Putamen (tissue), 1 donor: ENCODE results near the gene ITPRID1.
"Not testable (repeated sequence)": the region's sequence is repeated elsewhere in the genome, so short reads cannot be mapped to it uniquely, and the experiment has no call there.

ENCODE experiments used
- DNase-seq: peaks from one replicate; pipeline ENCODE4 v3.0.0-alpha.2; 2016; ENCODE audit warnings: low spot score

The ITPRID1 gene

DNA sequence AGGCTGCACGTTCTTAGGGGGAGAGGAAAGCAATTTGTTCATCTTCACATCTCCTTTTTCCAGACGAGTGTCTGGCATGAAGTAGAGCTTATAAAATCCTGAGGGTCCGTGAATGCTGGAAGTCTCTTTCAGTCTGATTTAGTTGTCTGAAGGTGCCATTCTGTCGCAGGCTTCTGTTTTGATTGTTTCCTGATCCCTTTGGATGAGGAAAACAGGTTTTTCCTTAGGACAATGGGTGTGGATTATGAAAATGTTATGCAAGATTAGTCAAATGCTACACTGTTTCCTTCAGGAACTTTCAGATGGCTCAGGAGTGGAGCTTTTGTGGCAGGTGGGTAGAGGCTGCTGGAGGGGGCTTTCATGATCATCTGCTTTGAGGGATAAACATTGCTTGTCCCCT is at the start of gene ITPRID1:
Gene ITPRID1, plus strand, starts transcription at position 301 of the 400 bp plus-strand sequence. CDS start 38,935 bp downstream, outside the sequence.
- DNase-seq: no peak

DNA sequence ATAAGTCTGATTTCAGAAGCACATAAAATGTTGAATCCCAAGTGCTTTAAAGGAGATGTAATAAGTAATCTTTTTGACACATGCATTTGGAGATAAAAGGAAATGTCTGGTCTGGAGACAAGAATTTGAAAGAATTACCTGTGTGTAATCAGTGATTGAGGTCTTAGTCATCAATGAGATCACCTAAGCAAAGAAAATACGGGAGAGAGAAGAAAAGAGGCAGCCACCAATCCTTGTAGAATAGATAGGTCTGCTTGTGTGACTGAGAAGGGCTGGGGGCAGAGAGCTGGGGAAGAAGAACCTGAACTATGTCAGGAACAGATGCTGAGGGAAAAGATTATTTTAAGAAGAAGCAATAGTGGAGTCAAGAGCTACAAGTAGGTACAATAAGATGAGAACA is 49.3 kb upstream of the ITPRID1 start:
- no peak for DNase-seq

DNA sequence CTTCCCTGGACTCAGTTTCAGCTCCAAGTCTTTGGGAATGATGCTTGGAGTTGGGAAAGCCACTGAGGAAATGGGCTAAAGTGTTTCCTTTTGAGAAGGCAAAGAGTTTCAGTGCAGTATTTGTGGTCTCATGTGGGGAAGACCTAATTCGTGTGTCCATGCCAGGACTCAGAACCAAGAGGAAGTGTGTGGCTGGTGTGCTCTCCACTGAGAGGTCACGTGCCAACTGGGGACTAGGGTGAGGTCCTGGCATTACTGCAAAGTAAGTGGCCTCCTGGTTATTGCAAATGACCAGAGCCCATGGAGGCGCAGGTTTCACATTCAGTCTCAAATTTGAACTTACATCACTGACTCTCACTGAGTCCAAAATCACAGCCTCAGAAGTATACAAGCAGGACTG is 48.6 kb upstream of the ITPRID1 start:
- DNase-seq: no peak

DNA sequence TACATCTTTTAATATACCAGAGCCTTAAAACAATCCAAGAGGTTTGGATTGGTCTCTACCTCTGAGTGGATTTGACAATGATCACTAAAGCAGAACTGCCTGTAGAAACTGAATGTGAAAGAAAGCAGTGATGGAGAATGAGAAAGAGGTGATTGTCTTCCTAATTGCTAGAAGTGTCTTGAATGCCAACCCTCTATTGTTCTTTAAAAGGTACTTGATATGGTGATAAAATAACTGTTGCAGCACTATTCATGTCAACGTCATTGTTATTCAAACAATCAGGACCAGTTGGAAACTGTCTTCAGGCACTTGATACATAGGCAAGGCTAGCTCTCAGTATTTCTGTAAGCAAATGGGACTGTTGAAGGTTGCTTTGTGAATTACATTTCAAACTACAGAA is 47.9 kb upstream of the ITPRID1 start:
- no peak for DNase-seq

DNA sequence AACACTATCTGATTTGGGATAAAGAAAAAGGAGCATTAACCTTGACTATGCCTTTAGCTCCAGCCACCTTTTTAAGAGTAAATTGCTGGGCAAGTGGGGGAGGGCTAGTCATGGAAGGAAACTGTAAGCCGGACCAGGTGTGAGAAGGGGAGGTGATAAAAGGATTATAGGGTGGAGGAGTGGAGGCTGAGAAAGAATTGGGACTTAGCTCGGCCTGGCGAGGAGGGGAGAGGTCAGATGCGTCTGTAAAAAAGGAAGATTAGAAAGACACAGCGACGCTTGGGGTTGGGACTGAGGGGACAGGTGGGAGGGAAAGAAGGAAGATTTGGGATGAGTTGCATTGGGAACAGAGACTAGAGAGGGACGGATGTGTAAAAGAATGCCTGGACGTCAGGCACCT is 43.0 kb upstream of the ITPRID1 start:
- DNase-seq: not testable (repeated sequence)

DNA sequence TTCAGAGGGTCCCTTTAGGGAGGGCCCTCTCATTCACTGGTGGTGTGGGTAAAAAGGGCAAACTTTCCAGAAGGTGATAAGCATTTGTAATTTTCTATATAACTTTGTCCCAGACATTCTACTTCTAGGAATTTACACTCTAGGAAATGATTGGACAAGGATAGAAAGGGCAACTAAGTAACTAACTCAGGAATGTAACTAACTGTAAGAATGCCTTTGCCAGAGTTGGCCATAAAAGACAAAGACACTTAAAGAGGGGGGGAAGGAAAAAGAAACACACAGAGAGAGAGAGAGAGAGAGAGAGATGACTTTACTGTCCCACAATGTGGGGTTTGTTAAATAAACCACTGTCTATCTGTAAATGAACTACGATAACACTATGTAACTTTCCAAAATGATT is 38.5 kb upstream of the ITPRID1 start:
- DNase-seq: no peak

DNA sequence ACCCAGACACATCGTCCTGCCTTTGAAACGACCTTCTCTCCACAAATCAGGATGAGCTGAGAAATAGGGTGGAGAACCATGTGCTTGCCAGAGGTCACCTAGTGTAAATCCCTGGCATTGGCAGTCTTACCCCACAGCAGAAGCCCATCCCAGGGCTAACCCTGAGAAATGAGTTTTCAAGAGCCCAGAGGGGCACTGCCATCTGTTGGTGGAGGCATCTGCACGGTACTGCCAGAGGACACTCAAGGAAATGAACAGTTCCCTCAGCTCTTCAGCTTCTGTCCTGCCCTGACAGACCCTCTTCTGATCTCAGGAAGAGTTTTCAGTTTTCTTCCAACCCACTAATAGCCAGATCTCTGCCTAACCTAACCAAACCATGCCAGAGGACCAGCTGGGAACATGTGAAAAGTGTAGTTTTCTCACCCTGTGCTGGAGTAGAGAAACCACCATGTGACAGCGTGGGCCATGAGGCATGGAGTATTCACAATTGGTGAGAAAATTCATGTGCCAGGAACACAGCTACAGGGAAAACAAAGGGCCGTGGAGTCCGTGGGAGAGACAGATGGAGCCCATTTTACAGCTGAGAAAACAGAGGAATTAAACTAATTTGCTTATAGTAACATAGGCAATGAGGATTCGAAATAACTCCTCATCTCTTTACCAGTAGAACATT is 37.7 kb upstream of the ITPRID1 start:
- DNase-seq: no peak

DNA sequence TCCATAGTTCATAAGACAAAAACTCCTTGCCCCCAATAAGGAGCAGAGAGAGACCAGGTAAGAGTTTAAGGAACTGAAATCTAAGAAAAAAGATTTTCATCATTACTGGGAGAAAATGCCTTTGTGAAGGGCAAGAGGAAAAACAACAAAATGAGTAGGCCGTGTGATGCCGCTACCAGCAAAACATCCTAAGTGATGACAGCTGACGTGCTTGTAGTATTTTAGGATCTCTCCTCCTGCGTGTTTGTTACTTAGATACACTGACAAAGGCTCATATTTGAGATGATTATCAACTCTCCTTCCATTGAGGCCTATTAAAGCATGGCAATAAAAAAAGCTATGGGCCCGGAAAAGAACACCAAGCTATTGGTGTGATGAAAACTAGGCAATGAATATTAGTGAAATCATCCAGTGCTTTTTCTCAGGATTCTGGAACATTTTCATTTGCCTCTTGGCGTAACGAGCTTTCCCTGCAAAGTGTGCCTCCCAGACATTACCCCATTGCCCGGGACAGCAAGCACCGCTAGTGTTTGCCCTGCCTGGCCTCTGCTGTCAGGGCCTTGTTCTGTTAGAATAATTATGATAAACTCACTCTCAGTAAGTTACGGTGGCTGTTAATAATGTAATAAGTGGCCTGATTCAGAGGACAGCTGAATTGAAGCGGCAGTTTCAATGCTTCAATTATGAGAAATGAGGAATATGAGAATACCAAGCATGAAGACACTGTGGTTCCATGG is 36.8 kb upstream of the ITPRID1 start:
- DNase-seq: no peak

DNA sequence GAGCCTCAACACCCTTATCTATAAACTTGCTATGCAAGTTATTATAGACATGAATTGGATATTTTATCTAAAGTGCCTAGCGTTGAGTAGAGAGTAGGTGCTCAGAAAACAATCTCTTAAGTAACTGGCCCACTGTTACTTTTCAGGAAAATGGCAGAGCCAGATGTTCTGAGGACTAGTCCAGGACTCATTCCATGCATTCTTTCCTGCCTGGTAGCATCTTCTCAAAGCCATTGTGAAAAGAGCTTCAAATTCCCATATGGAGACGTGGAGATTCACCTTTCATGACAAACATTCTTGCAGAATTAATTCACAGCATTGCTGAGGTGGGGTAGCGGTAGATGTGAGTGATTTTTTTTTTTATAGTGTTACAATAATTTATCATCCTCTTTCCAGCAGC is 35.9 kb upstream of the ITPRID1 start:
- DNase-seq: no peak

DNA sequence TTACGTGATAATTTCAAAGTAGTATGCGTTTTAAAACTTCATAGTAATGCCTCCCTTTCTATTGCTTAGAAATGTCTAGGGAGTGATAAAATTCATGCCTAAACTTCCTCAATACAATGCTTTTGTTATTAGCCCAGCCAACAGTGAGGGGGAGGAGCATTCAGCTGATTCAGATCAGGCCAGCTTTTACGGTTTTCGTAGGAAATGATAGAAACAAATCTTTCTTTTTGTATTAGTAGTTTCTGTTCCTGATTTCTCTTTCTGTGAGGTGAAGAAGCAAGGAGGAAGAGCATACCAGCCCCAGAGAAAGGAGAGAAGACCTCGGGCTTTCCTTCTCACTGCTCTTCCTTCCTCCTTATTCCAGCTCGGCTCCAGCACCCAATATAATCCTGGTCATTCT is 35.2 kb upstream of the ITPRID1 start:
- peak; percentile 2 for DNase-seq

DNA sequence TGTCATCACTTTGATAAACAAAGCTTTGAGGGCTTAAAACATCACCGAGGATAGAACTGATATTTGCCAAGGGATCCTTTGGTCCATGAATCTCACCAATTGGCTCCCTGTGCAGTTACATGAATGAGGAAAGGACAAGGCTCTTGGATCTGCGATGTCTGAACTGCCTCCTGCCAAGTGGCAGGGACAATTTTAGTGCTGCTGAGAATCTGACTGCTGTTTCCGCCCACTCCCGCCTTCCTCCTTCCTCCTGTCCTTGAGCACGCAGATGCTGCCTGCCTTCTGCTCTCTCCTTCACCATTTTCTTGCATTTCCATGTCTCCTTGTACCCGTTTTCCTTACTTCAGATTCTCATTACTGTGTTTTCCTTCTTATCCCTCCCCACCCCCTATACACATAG is 26.8 kb upstream of the ITPRID1 start:
- DNase-seq: no peak

DNA sequence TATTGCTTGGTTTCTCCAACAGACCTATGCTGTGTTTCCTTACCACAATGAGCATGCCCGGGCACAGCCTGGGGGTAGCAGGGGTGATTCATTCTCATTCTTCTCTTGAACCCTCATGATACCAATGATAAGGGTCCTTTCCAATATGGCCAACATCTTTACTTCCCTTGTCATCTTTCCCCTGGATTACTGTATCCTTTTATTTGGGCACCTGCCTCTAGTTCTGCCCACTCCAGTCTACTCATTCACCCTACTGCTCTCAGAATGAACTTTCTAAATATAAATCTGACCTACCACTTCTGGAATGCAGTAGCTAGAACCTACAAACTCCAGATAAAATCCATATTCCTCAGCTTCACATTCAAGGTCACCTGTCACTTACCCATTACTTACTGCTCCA is 26.4 kb upstream of the ITPRID1 start:
- DNase-seq: no peak

DNA sequence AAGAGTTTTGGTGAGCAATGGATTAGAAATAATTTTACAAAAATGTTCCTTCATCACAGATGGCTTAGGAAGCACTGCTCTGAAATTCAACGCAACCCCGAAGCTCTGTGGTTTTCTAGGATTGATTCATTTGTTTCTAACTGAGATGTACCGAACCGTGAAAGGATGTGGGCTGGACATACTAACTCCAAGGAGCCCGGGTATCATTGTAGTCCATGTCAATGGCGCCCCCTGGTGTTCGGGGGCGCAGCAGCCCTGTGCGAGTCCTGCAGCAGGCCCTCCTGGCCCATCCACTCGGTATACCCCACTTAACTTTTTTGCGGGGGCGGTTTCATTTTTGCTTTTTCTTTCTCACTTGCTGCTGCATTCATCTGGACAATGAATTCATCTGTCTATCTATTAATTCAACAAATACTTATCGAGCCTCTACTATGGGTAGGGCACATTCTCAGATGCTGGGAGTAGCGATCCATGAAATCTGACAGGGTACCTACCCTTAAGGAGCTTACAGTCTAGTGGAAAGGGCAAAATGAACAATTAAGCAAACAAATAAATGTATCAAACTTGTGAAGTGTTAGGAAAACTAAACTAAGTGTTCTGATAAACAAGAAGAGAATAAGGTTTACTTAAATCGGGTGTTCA is 25.2 kb upstream of the ITPRID1 start:
- DNase-seq: peak; percentile 15

DNA sequence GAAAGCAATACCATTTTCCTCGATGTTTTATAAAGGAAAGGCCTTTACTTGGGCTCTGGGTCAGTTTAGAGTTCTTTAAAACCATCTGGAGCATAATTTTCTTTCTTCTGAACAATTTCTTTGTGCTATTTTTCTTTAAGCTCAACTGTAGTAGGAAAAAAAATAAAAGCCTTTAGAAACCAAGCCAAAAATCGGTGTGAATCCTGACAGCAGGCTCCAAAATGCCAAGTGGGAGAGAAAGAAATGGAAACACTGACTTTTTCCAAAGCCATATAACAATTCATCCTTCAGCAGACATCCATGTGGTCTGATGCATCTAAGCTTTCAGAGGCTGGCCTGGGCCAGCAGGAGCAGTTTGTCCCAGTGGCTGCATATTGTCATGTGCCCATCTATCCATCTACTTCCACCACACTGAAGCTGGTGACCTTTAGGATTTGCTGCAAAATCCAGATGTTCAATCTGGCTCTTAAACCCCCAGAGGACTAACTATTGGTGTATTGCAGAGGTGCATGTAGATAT is 23.0 kb upstream of the ITPRID1 start:
- DNase-seq: no peak

DNA sequence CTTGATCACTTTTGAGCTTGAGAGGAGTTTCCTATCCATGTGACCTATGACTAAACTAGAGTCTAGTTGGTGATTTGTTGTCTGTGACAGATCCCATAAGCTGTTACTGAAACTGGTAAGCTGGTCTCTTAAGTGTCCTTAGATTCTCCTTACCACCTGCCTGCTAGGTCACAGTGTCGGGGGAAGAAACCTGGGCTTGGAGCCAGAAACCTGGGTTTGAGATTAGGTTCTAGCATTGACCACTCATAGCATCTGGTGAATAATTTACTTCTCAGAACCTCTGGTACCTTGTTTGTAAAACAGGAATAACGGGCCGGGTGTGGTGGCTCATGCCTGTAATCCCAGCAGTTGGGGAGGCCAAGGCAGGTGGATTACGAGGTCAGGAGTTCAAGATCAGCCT is 21.8 kb upstream of the ITPRID1 start:
- no peak for DNase-seq

DNA sequence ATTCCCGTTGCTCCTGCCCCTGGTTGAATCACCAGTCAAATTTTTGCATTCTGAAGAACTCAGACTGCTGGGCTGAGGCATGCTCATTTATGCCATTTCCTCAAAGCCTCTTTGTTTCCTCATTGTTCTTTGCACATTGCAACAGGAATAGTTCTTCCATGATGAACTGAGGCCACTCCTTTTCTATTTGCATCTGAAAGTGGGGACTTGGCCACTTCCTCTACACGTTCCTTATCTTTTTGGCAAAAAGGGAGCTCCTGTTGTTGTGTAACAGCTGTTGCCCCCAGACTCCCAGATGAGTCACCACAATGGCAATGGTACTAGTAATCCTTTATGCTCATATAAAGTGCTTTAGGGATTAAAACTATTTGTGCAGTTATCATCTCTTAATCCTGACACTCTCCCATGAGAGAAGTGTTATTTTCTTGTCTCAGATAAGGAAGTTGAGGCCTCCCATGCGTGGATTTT is 20.1 kb upstream of the ITPRID1 start:
- no peak for DNase-seq

DNA sequence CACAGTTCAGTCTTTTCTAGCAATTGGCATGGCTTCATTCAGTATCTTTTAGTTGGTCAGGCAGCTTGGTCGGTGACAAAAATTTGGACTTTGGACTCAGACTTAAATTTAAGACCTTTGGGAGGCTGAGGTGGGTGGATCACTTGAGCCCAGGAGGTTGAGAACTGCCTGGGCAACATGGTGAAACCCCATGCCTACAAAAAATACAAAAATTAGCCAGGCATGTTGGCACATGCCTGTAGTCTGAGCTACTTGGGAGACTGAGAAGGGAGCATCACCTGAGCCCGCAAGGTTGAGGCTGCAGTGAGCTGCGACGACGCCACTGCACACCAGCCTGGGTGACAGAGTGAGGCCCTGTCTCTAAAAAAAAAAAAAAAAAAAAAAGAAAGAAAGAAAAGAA is 19.5 kb upstream of the ITPRID1 start:
- no peak for DNase-seq

DNA sequence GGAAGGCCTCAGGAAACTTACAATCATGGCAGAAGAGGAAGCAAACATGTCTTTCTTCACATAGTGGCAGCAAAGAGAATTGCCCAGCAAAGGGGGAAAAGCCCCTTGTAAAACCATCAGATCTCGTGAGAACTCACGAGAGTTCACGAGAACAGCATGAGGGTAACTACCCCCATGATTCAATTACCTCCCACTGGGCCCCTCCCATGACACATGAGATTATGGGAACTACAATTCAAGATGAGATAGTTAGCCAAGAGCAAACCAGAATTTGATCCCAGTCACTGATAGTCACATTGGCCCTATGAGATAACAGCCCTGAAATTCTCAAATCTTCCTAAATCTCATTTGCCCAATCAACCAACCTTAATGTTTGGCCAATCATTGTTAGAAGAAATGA is 18.2 kb upstream of the ITPRID1 start:
- DNase-seq: no peak

DNA sequence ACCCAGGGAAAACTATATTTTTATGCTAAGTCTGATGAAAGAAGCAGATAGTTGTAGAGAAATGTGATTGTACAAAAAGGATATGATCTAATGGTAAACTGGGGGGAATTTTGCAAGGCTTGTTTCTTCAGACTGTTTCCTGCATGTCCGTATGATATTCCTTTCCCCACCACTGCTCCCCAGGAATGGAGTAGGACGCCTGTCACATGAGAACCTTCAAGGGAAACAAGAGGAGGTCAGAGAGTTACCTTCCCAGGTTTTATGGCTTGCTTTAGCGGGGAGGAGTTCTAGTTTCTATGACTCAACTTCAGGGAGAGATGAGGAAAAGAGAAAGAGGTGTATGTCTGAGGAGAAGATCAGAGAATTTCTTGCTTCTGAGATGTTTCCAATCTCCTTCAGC is 16.4 kb upstream of the ITPRID1 start:
- no peak for DNase-seq

DNA sequence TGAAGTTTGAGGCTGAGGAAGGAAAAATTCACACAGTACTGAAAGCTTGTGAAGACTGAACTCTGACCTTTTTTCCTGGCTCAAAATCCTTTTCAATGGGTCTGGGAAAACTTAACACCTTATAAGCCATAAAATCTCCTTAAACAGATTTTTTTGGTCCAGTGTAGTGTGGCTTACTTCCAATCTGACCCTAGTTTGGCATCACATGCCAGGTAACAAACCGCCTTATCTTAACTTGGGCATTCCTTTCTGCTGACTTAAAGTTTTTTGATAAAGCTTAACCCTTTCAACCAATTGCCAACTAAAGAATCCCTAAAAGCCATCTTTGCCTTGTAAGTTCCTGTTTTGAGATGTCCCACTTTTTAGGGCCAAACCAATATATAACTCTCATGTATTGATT is 13.2 kb upstream of the ITPRID1 start:
- DNase-seq: no peak

DNA sequence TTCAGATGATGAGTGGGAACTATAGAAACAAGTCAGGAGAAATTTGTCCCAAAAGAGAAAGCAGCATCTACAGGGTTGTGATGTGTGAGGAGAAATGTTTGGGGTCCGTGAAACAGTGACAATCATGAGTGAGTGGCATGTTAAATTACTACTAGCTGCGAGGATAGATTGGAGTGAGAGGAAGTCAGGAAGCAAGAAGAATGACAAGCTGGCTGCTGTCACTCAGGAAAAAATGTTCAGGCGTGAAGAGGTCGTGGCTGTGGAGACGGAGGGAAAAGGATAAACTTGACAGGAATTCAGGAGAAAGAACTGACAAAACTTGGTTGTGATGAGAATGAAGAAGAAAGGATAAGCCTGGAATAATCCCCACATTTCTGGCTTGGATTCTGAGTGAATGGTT is 5.1 kb upstream of the ITPRID1 start:
- DNase-seq: no peak

DNA sequence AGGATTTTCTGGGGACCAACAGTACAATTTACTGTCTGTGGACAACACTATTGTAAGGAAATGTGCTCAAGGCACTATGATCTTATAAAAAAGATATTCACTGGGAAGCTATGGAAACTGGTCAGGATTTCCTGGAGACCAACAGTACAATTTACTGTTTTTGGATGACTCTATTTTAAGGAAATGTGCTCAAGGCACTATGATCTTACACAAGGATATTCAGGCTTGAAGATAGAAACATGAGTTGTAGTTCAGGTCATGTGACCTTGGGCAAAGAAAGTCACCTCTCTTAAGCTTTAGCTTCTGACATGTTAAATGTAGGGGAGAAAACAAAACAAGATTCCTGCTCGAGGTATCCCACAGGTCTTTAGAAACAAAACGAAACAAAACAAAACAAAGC is 1.7 kb upstream of the ITPRID1 start:
- DNase-seq: no peak
